ENCODE results near the gene SAMD3. TPM values are rescaled to one million over a fixed set of nuclear protein-coding genes. Genes with fewer than 3 reads are reported as not detected.

Gene SAMD3
- polyA plus RNA-seq, 1 of the 3 experiments (the other 2 are of a cell fraction): 16.0 TPM

DNA sequence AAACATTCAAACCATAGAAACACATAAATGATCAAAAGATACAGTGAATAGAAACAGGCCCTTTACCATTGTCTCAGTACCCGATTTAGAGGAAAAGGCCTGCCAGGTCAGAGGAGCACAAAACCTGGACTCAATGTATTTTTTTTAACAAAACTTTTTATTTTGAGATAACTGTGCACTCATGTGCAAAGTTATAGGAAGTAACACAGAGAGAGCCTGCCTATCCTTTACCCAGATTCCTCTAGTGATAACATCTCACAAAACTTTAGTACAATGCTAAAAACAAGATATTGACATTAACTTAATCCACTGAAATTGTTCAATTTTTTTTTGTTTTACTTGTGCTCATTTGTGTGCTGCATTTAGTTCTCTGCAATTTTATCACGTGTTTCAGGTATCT is 36.8 kb upstream of the SAMD3 start:
- Histone ChIP-seq H3K36me3 (replicated peaks in 1 of 2; ENCODE audit: control insufficient read depth in 1 of 2, insufficient read depth in 2 of 2, low read length in 1 of 2) (no peaks in the 10 kb centered on the region), H3K27ac (ENCODE audit: low read depth in 2 of 2, low read length in 1 of 2) (no peak overlapping the region), H3K9ac (no peak overlapping the region), H3K9me3 (no peaks in the 10 kb centered on the region), H3F3A (replicated peaks; ENCODE audit: insufficient read depth) (no peaks in the 10 kb centered on the region), H3K79me2 (ENCODE audit: insufficient read depth) (no peaks in the 10 kb centered on the region), H3K4me1 (ENCODE audit: control insufficient read depth in 1 of 2, insufficient read depth in 2 of 2, low read depth in 1 of 2, low read length in 1 of 2) (no peaks in the 10 kb centered on the region), H2AFZ (ENCODE audit: low read depth) (no peak overlapping the region), H3K4me2 (no peak overlapping the region), H3K27me3 (ENCODE audit: insufficient read depth) (no peaks in the 10 kb centered on the region), H3K4me3 (ENCODE audit: low read depth in 2 of 2, low read length in 1 of 2) (no peak overlapping the region), H4K20me1 (ENCODE audit: insufficient read depth) (no peaks in the 10 kb centered on the region), H3K9me2 (no peaks in the 10 kb centered on the region)
- no peak for DNase-seq
- no peak for TF ChIP-seq MAX (IDR thresholded peaks at IDR 0.05; ENCODE audit: low read depth)
- TF ChIP-seq YY1 (IDR thresholded peaks at IDR 0.05; ENCODE audit: low read depth): no peak
- TF ChIP-seq GATA2 (CRISPR knock-in tag; IDR thresholded peaks at IDR 0.05): no peak
- no peak for TF ChIP-seq GABPA (IDR thresholded peaks at IDR 0.05; ENCODE audit: low read depth)
- TF ChIP-seq CHD2 (IDR thresholded peaks at IDR 0.05; ENCODE audit: low read length, partially characterized antibody): no peak
- TF ChIP-seq, protein P1, sequence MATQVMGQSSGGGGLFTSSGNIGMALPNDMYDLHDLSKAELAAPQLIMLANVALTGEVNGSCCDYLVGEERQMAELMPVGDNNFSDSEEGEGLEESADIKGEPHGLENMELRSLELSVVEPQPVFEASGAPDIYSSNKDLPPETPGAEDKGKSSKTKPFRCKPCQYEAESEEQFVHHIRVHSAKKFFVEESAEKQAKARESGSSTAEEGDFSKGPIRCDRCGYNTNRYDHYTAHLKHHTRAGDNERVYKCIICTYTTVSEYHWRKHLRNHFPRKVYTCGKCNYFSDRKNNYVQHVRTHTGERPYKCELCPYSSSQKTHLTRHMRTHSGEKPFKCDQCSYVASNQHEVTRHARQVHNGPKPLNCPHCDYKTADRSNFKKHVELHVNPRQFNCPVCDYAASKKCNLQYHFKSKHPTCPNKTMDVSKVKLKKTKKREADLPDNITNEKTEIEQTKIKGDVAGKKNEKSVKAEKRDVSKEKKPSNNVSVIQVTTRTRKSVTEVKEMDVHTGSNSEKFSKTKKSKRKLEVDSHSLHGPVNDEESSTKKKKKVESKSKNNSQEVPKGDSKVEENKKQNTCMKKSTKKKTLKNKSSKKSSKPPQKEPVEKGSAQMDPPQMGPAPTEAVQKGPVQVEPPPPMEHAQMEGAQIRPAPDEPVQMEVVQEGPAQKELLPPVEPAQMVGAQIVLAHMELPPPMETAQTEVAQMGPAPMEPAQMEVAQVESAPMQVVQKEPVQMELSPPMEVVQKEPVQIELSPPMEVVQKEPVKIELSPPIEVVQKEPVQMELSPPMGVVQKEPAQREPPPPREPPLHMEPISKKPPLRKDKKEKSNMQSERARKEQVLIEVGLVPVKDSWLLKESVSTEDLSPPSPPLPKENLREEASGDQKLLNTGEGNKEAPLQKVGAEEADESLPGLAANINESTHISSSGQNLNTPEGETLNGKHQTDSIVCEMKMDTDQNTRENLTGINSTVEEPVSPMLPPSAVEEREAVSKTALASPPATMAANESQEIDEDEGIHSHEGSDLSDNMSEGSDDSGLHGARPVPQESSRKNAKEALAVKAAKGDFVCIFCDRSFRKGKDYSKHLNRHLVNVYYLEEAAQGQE (IDR thresholded peaks at IDR 0.05; ENCODE audit: low read depth, low read length): no peak
- no peak for TF ChIP-seq TCF12 (IDR thresholded peaks at IDR 0.05)
- TF ChIP-seq RAD21 (IDR thresholded peaks at IDR 0.05; ENCODE audit: low read length): no peak
- TF ChIP-seq FOSL2 (IDR thresholded peaks at IDR 0.05; ENCODE audit: borderline replicate concordance, low read depth): no peak
- no peak for TF ChIP-seq NRF1 (IDR thresholded peaks at IDR 0.05; ENCODE audit: low read depth, low read length)
- no peak for TF ChIP-seq MXI1 (IDR thresholded peaks at IDR 0.05; ENCODE audit: low read depth, low read length)
- no peak for TF ChIP-seq RFX5 (IDR thresholded peaks at IDR 0.05; ENCODE audit: low read length)
- TF ChIP-seq PBX3 (IDR thresholded peaks at IDR 0.05): no peak
- TF ChIP-seq POLR2AphosphoS5 (IDR thresholded peaks at IDR 0.05; ENCODE audit: low read depth, low read length): no peak
- TF ChIP-seq TAF1 (IDR thresholded peaks at IDR 0.05; ENCODE audit: borderline replicate concordance, low read depth, low read length): no peak
- no peak for TF ChIP-seq MEF2A (IDR thresholded peaks at IDR 0.05; ENCODE audit: borderline replicate concordance, low read depth)
- no peak for TF ChIP-seq RXRA (IDR thresholded peaks at IDR 0.05; ENCODE audit: borderline replicate concordance, low read depth)
- ChIA-PET CTCF (no interaction called here), POLR2A (no interaction called here)
- 49% methylated on average over 2 of the region's 2 CpGs for WGBS (ENCODE audit: low lambda C conversion rate)
